Endometrium (tissue), 2 donors: ENCODE measurements around the gene GRM8.

Experiments
- FAIRE-seq: peaks from 2 replicates; lab custom pipeline; 2012; peaks lifted over from hg19 to GRCh38; lab: Jason Lieb, UNC
- donor health status: control.
- donor health status: control.

The GRM8 gene

GRCh38 chr7:126436213-126436868, 816.4 kb downstream of the GRM8 start:
- no peak for FAIRE-seq

- no peak for FAIRE-seq
These were observed 826.1 kb downstream of the GRM8 start for GRCh38 chr7:126426652-126427051.

GRCh38 chr7:126424985-126425384, 827.8 kb downstream of the GRM8 start:
- no peak for FAIRE-seq

- no peak for FAIRE-seq
These were observed 833.7 kb downstream of the GRM8 start for GRCh38 chr7:126419047-126419446.

- no peak for FAIRE-seq
These were observed 840.8 kb downstream of the GRM8 start for GRCh38 chr7:126411821-126412383.

- FAIRE-seq, result no peak
These were observed 841.5 kb downstream of the GRM8 start for GRCh38 chr7:126411032-126411820.

- no peak for FAIRE-seq
These were observed 849.7 kb downstream of the GRM8 start for GRCh38 chr7:126403040-126403439.

- FAIRE-seq, result no peak
These were observed 850.8 kb downstream of the GRM8 start for GRCh38 chr7:126401918-126402317.

- FAIRE-seq, result no peak
These were observed 853.8 kb downstream of the GRM8 start for GRCh38 chr7:126398851-126399529.

- no peak for FAIRE-seq
These were observed 854.5 kb downstream of the GRM8 start for GRCh38 chr7:126398285-126398684.

- no peak for FAIRE-seq
These were observed 858.3 kb downstream of the GRM8 start for GRCh38 chr7:126394406-126394805.
